ENCODE results near the gene STAB2. TPM values are rescaled to one million over a fixed set of nuclear protein-coding genes. Genes with fewer than 3 reads are reported as not detected.

Gene STAB2
- total and polyA plus RNA-seq, 3 donors from 2014 or later: 1.7 to 15.8 (median 2.7) TPM

- WGBS, 2 donors: 89 to 95% methylated on average over 10 of the region's 10 CpGs
- Histone ChIP-seq H3K36me3 (ENCODE audit: low read depth, missing control alignments) (no peaks in the 10 kb centered on the region), H3K4me3 (no peak overlapping the region), H3K27ac (no peak overlapping the region), H3K9me3 (no peaks in the 10 kb centered on the region), H3K4me1 (peaks cover 4% of the 10 kb centered on the region), H3K27me3 (no peaks in the 10 kb centered on the region)
- intact Hi-C loops (cut with DNase I; ENCODE audit: low total_unique reads): no loop called here
- TF ChIP-seq POLR2A (IDR thresholded peaks at IDR 0.05) (no peak), CTCF (IDR thresholded peaks at IDR 0.05) (no peak)
- no peak for DNase-seq
These were observed 188.0 kb downstream of the STAB2 start for GRCh38 chr12:103774977-103775560.

GRCh38 chr12:103778781-103779180 is 191.7 kb downstream of the STAB2 start:
- WGBS, 2 donors: 80 to 91% methylated on average over 6 of the region's 6 CpGs
- Histone ChIP-seq H3K36me3 (ENCODE audit: low read depth, missing control alignments) (no peaks in the 10 kb centered on the region), H3K4me1 (no peaks in the 10 kb centered on the region), H3K27ac (no peak overlapping the region), H3K9me3 (no peaks in the 10 kb centered on the region), H3K4me3 (no peak overlapping the region), H3K27me3 (no peaks in the 10 kb centered on the region)
- intact Hi-C loops (cut with DNase I; ENCODE audit: low total_unique reads): no loop called here
- DNase-seq: no peak
- no peak for TF ChIP-seq CTCF (IDR thresholded peaks at IDR 0.05)
- no peak for TF ChIP-seq POLR2A (IDR thresholded peaks at IDR 0.05)

- no peaks in the 10 kb centered on the region for H3K4me1 ChIP-seq
- no peaks in the 10 kb centered on the region for H3K36me3 ChIP-seq (ENCODE audit: low read depth, missing control alignments)
- H3K4me3 ChIP-seq: no peak overlapping the region
- TF ChIP-seq CTCF (IDR thresholded peaks at IDR 0.05) (no peak), POLR2A (IDR thresholded peaks at IDR 0.05) (no peak)
- H3K9me3 ChIP-seq: no peaks in the 10 kb centered on the region
- H3K27ac ChIP-seq: no peak overlapping the region
- no peak for DNase-seq
- no peaks in the 10 kb centered on the region for H3K27me3 ChIP-seq
- intact Hi-C loops (cut with DNase I; ENCODE audit: low total_unique reads): no loop called here
- 83 to 85% methylated on average over 7 of the region's 7 CpGs for WGBS, 2 donors
These were observed 192.5 kb downstream of the STAB2 start for GRCh38 chr12:103779410-103780092.

GRCh38 chr12:103780093-103780440 is 193.0 kb downstream of the STAB2 start:
- Histone ChIP-seq H3K4me1 (no peaks in the 10 kb centered on the region), H3K4me3 (no peak overlapping the region), H3K9me3 (no peaks in the 10 kb centered on the region), H3K36me3 (ENCODE audit: low read depth, missing control alignments) (no peaks in the 10 kb centered on the region), H3K27me3 (no peaks in the 10 kb centered on the region), H3K27ac (no peak overlapping the region)
- TF ChIP-seq POLR2A (IDR thresholded peaks at IDR 0.05) (no peak), CTCF (IDR thresholded peaks at IDR 0.05) (no peak)
- intact Hi-C loops (cut with DNase I; ENCODE audit: low total_unique reads): no loop called here
- WGBS, 2 donors: 91 to 98% methylated on average over 4 of the region's 4 CpGs
- no peak for DNase-seq

- TF ChIP-seq CTCF (IDR thresholded peaks at IDR 0.05) (no peak), POLR2A (IDR thresholded peaks at IDR 0.05) (no peak)
- Histone ChIP-seq H3K27me3 (no peaks in the 10 kb centered on the region), H3K4me1 (no peaks in the 10 kb centered on the region), H3K36me3 (ENCODE audit: low read depth, missing control alignments) (no peaks in the 10 kb centered on the region), H3K4me3 (no peak overlapping the region), H3K9me3 (no peaks in the 10 kb centered on the region), H3K27ac (no peak overlapping the region)
- intact Hi-C loops (cut with DNase I; ENCODE audit: low total_unique reads): no loop called here
- no peak for DNase-seq
- 94 to 97% methylated on average over 3 of the region's 3 CpGs for WGBS, 2 donors
These were observed 193.9 kb downstream of the STAB2 start for GRCh38 chr12:103780992-103781391.
